H9 (cell line): ENCODE results near the gene GPR183. TPM values are rescaled to one million over a fixed set of nuclear protein-coding genes. Genes with fewer than 3 reads are reported as not detected.

Source experiments
- DNase-seq: peaks from one replicate; pipeline ENCODE4 v3.0.0-alpha.2; 2017
- H2AFZ ChIP-seq: one replicate; pipeline ENCODE4 v1.6.1; 2013; ENCODE audit warnings: mild to moderate bottlenecking, low read length, control low read depth, moderate library complexity
- H2AK5ac ChIP-seq: 2 replicates; pipeline ENCODE4 v1.6.1; 2013; ENCODE audit warnings: low read length, control low read depth, mixed read lengths; ENCODE audit not compliant: insufficient read length
- H2BK120ac ChIP-seq: one replicate; pipeline ENCODE4 v1.6.1; 2013; ENCODE audit warnings: low read depth, mild to moderate bottlenecking, low read length, control low read depth, inconsistent platforms; ENCODE audit not compliant: poor library complexity, severe bottlenecking
- H2BK12ac ChIP-seq: 2 replicates; pipeline ENCODE4 v1.6.1; 2013; ENCODE audit warnings: low read length, control low read depth, mixed read lengths, low read depth; ENCODE audit not compliant: insufficient read length
- H2BK15ac ChIP-seq: 2 replicates; pipeline ENCODE4 v1.6.1; 2013; ENCODE audit warnings: low read depth, low read length, control low read depth
- H2BK20ac ChIP-seq: one replicate; pipeline ENCODE4 v1.6.1; 2013; ENCODE audit warnings: low read depth, mild to moderate bottlenecking, low read length, control low read depth, inconsistent platforms; ENCODE audit not compliant: poor library complexity, severe bottlenecking
- H2BK5ac ChIP-seq: 2 replicates; pipeline ENCODE4 v1.6.1; 2013; ENCODE audit warnings: low read length, control low read depth, mixed read lengths; ENCODE audit not compliant: insufficient read length
- H3K14ac ChIP-seq: 2 replicates; pipeline ENCODE4 v1.6.1; 2013; ENCODE audit warnings: low read length, control low read depth; ENCODE audit not compliant: insufficient read depth
- H3K18ac ChIP-seq: 2 replicates; pipeline ENCODE4 v1.6.1; 2013; ENCODE audit warnings: low read depth, mild to moderate bottlenecking, mixed read lengths, low read length, control low read depth; ENCODE audit not compliant: insufficient read length
- H3K23ac ChIP-seq: 2 replicates; pipeline ENCODE4 v1.6.1; 2013; ENCODE audit warnings: low read length, control low read depth, mixed read lengths, low read depth; ENCODE audit not compliant: insufficient read length
- H3K23me2 ChIP-seq: 2 replicates; pipeline ENCODE4 v1.6.1; 2013; ENCODE audit warnings: low read depth, mild to moderate bottlenecking, mixed read lengths, low read length, control low read depth; ENCODE audit not compliant: insufficient read length, poor library complexity, severe bottlenecking
- H3K27ac ChIP-seq: 2 replicates; pipeline ENCODE4 v1.5.1; 2013; ENCODE audit warnings: low read length, control low read depth, mixed read lengths, low read depth; ENCODE audit not compliant: insufficient read length
- H3K27me3 ChIP-seq: 2 replicates; pipeline ENCODE4 v1.6.1; 2013; ENCODE audit warnings: low read length, control low read depth, inconsistent platforms; ENCODE audit not compliant: insufficient read depth
- H3K4ac ChIP-seq: 2 replicates; pipeline ENCODE4 v1.6.1; 2013; ENCODE audit warnings: low read depth, mild to moderate bottlenecking, control low read depth, inconsistent platforms, low read length, moderate library complexity
- H3K4me1 ChIP-seq: 2 replicates; pipeline ENCODE4 v1.6.1; 2013; ENCODE audit warnings: low read length, control low read depth, inconsistent platforms; ENCODE audit not compliant: insufficient read depth
- H3K4me2 ChIP-seq: 2 replicates; pipeline ENCODE4 v1.6.1; 2013; ENCODE audit warnings: low read length, control low read depth, mixed read lengths; ENCODE audit not compliant: insufficient read length, insufficient read depth
- H3K56ac ChIP-seq: 2 replicates; pipeline ENCODE4 v1.6.1; 2013; ENCODE audit warnings: low read depth, mild to moderate bottlenecking, mixed read lengths, low read length, control low read depth; ENCODE audit not compliant: insufficient read length
- H3K79me1 ChIP-seq: 2 replicates; pipeline ENCODE4 v1.6.1; 2013; ENCODE audit warnings: low read depth, mild to moderate bottlenecking, moderate library complexity, low read length, control low read depth, inconsistent platforms; ENCODE audit not compliant: insufficient read depth, poor library complexity, severe bottlenecking
- H3K79me2 ChIP-seq: 2 replicates; pipeline ENCODE4 v1.6.1; 2013; ENCODE audit warnings: low read length, control low read depth, inconsistent platforms; ENCODE audit not compliant: insufficient read depth
- H3K9ac ChIP-seq: 2 replicates; pipeline ENCODE4 v1.6.1; 2013; ENCODE audit warnings: low read length, control low read depth, mixed read lengths; ENCODE audit not compliant: insufficient read length; ENCODE audit errors: extremely low read depth
- H3K9me3 ChIP-seq: one replicate; pipeline ENCODE4 v1.6.1; 2013; ENCODE audit warnings: low read depth, low read length, inconsistent platforms; ENCODE audit not compliant: control insufficient read depth
- H3T11ph ChIP-seq: one replicate; pipeline ENCODE4 v1.6.1; 2013; ENCODE audit warnings: mild to moderate bottlenecking, low read length, control low read depth, inconsistent platforms
- H4K20me1 ChIP-seq: one replicate; pipeline ENCODE4 v1.6.1; 2013; ENCODE audit not compliant: control insufficient read depth, insufficient read length, insufficient read depth
- H4K5ac ChIP-seq: 2 replicates; pipeline ENCODE4 v1.6.1; 2013; ENCODE audit warnings: low read depth, mild to moderate bottlenecking, mixed read lengths, low read length, control low read depth; ENCODE audit not compliant: insufficient read length
- H4K8ac ChIP-seq: replicated peaks from 2 replicates; pipeline ENCODE4 v1.6.1; 2013; ENCODE audit warnings: low read length, control low read depth, mixed read lengths, low read depth; ENCODE audit not compliant: insufficient read length
- H4K91ac ChIP-seq: 2 replicates; pipeline ENCODE4 v1.6.1; 2013; ENCODE audit warnings: low read depth, mild to moderate bottlenecking, moderate library complexity, mixed read lengths, low read length, control low read depth; ENCODE audit not compliant: insufficient read length
- H3K27ac Mint-ChIP-seq, 3 experiments: 2 replicates in 2 of 3; 3 replicates in 1 of 3; pipeline ENCODE4 v1.8.0; 2020 to 2021; ENCODE audit warnings: mixed read lengths in 3 of 3, mild to moderate bottlenecking in 1 of 3, moderate library complexity in 1 of 3
- H3K27me3 Mint-ChIP-seq: 2 replicates; pipeline ENCODE4 v1.8.0; 2021; ENCODE audit warnings: low read depth, mild to moderate bottlenecking, moderate library complexity, mixed read lengths
- H3K36me3 Mint-ChIP-seq, 3 experiments: 2 replicates in 2 of 3; 3 replicates in 1 of 3; pipeline ENCODE4 v1.8.0; 2020 to 2021; ENCODE audit warnings: low read depth in 3 of 3, mixed read lengths in 3 of 3; ENCODE audit not compliant: insufficient read depth in 1 of 3
- H3K4me1 Mint-ChIP-seq, 2 experiments: 2 replicates each; pipeline ENCODE4 v1.8.0; 2020; ENCODE audit warnings: mixed read lengths in 2 of 2
- H3K4me3 Mint-ChIP-seq, 2 experiments: 2 replicates in 1 of 2; 3 replicates in 1 of 2; pipeline ENCODE4 v1.8.0; 2020 to 2021; ENCODE audit warnings: mild to moderate bottlenecking in 2 of 2, mixed read lengths in 2 of 2, moderate library complexity in 1 of 2
- H3K9me3 Mint-ChIP-seq, 2 experiments: 2 replicates in 1 of 2; 3 replicates in 1 of 2; pipeline ENCODE4 v1.8.0; 2020; ENCODE audit warnings: mild to moderate bottlenecking in 2 of 2, mixed read lengths in 2 of 2, moderate library complexity in 1 of 2
- WGBS: extraction: QIAGEN DNeasy Blood & Tissue Kit; methylation state at CpG from one replicate; pipeline ENCODE4 v1.1.7; 2013; ENCODE audit warnings: missing lambda C conversion rate, low lambda C conversion rate, mixed read lengths; ENCODE audit not compliant: insufficient read length; ENCODE audit errors: extremely low coverage; 5-methylcytosine and 5-hydroxymethylcytosine counted together
- total RNA-seq: library from RNA; stranded (reverse); gene quantifications from 2 replicates; pipeline ENCODE4 v1.2.1, GENCODE V29; 2021
- TF ChIP-seq, protein P1 (sequence below): fragments of 200-600 bp; sonication (generic); conservative IDR thresholded peaks from 3 replicates; pipeline ENCODE4 v1.8.0; 2021; ENCODE audit warnings: antibody characterized with exemption, mild to moderate bottlenecking

GPR183 gene
- total RNA-seq, 1 experiment from 2014 or later: not detected

DNA sequence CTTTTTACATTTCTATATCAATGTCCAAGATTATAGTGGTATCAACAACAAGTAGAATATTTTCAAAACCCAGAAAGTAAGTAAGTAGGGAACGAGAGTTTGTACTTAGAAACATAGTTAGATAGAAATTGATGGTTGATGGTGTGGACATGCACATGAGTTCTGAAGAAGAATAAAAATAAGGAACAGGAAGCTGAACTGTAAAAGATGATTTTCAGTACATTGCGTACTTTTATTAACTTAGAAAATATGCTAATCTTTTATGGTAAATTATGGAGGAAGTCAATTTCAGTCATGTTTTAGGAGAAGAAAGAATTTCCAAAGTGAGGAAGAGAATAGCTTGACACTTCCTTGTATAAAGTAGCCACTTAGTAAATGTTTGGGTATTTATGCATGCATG, 36.7 kb downstream of the GPR183 start:
- Histone ChIP-seq H3K79me1 (peaks cover 3% of the 10 kb centered on the region), H3K23me2 (no peaks in the 10 kb centered on the region), H2BK5ac (no peak overlapping the region), H2BK20ac (no peak overlapping the region), H3T11ph (no peak overlapping the region), H3K4ac (no peak overlapping the region), H2BK120ac (no peak overlapping the region), H3K9ac (no peak overlapping the region), H4K5ac (no peak overlapping the region), H3K4me1 (no peaks in the 10 kb centered on the region), H3K18ac (no peak overlapping the region), H3K23ac (no peak overlapping the region), H2AFZ (no peak overlapping the region), H3K27me3 (no peaks in the 10 kb centered on the region), H2AK5ac (no peak overlapping the region), H3K27ac (no peak overlapping the region), H3K4me2 (no peak overlapping the region), H3K9me3 (no peaks in the 10 kb centered on the region), H3K14ac (no peak overlapping the region), H3K56ac (no peak overlapping the region), H4K8ac (no peak overlapping the region), H2BK12ac (no peak overlapping the region), H3K79me2 (no peaks in the 10 kb centered on the region), H4K91ac (no peak overlapping the region), H2BK15ac (no peak overlapping the region), H4K20me1 (no peaks in the 10 kb centered on the region)
- no peak for DNase-seq
- no peak overlapping the region for H3K27ac Mint-ChIP-seq
- peaks cover 1 to 3% of the 10 kb centered on the region in 2 experiments; a peak in 2 of 4 replicates for H3K4me1 Mint-ChIP-seq
- peaks cover 0 to 11% (median 4%) of the 10 kb centered on the region in 3 experiments; a peak in 3 of 7 replicates for H3K36me3 Mint-ChIP-seq
- no peaks in the 10 kb centered on the region for H3K27me3 Mint-ChIP-seq
- H3K9me3 Mint-ChIP-seq: peaks cover 3% of the 10 kb centered on the region in 2 experiments; a peak in 3 of 5 replicates
- TF ChIP-seq, protein P1, sequence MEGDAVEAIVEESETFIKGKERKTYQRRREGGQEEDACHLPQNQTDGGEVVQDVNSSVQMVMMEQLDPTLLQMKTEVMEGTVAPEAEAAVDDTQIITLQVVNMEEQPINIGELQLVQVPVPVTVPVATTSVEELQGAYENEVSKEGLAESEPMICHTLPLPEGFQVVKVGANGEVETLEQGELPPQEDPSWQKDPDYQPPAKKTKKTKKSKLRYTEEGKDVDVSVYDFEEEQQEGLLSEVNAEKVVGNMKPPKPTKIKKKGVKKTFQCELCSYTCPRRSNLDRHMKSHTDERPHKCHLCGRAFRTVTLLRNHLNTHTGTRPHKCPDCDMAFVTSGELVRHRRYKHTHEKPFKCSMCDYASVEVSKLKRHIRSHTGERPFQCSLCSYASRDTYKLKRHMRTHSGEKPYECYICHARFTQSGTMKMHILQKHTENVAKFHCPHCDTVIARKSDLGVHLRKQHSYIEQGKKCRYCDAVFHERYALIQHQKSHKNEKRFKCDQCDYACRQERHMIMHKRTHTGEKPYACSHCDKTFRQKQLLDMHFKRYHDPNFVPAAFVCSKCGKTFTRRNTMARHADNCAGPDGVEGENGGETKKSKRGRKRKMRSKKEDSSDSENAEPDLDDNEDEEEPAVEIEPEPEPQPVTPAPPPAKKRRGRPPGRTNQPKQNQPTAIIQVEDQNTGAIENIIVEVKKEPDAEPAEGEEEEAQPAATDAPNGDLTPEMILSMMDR: no peak
- no peak overlapping the region for H3K4me3 Mint-ChIP-seq
- WGBS: no CpG with 5 or more reads among the region's 2 CpGs
